Measurements from ENCODE around the gene LRRC17. TPM values are rescaled to one million over a fixed set of nuclear protein-coding genes. Genes with fewer than 3 reads are reported as not detected.

LRRC17 gene
- total RNA-seq, 1 experiment from 2014 or later = 0.47 TPM

- ChIA-PET CTCF (no interaction called here), RAD21 (ENCODE audit: low non-redundant PET in 1 of 2, low total read pairs in 2 of 2, uncharacterized antibody in 2 of 2, unreplicated experiment in 2 of 2) (no interaction called here), POLR2A (no interaction called here)
- ATAC-seq (no peak), DNase-seq (ENCODE audit: low read depth, low spot score) (no peak)
- TF ChIP-seq CBX3 (IDR thresholded peaks at IDR 0.05; ENCODE audit: low read depth) (no peak), SP1 (IDR thresholded peaks at IDR 0.05; ENCODE audit: low read depth) (no peak), ELF1 (IDR thresholded peaks at IDR 0.05; ENCODE audit: borderline replicate concordance, low read depth) (no peak), SIN3A (IDR thresholded peaks at IDR 0.05; ENCODE audit: low read depth) (no peak), CEBPB (IDR thresholded peaks at IDR 0.05; ENCODE audit: low read depth) (no peak), ZBTB33 (IDR thresholded peaks at IDR 0.05; ENCODE audit: extremely low read depth, insufficient replicate concordance, low read length) (no peak), ZNF274 (IDR thresholded peaks at IDR 0.05; ENCODE audit: low read depth, low read length) (no peak), EZH2phosphoT487 (IDR thresholded peaks at IDR 0.05; ENCODE audit: borderline replicate concordance) (no peak), ATF3 (IDR thresholded peaks at IDR 0.05) (no peak), SRF (IDR thresholded peaks at IDR 0.05; ENCODE audit: low read depth) (no peak), MAX (IDR thresholded peaks at IDR 0.05) (no peak), EGR1 (IDR thresholded peaks at IDR 0.05; ENCODE audit: low read depth) (no peak), REST (IDR thresholded peaks at IDR 0.05; ENCODE audit: low read depth) (no peak), RAD21 (IDR thresholded peaks at IDR 0.05; ENCODE audit: low read depth) (no peak), POLR2AphosphoS5 (IDR thresholded peaks at IDR 0.05; ENCODE audit: low read depth, low read length) (no peak), CTCF (IDR thresholded peaks at IDR 0.05 in 2 of 3, conservative IDR thresholded peaks at IDR 0.05 in 1 of 3; ENCODE audit: borderline replicate concordance in 1 of 3, insufficient read depth in 1 of 3, low read depth in 2 of 3, low read length in 2 of 3) (no peak)
- intact Hi-C loops (cut with micrococcal nuclease) = no loop called here
- Histone ChIP-seq H3K4me3 (replicated peaks in 1 of 2; ENCODE audit: low read depth in 1 of 2, low read length in 2 of 2) (no peak overlapping the region), H3K9me3 (ENCODE audit: control insufficient read depth in 1 of 2, insufficient read depth in 1 of 2, low read depth in 1 of 2, low read length in 2 of 2) (no peaks in the 10 kb centered on the region), H3K79me2 (ENCODE audit: insufficient read depth, low read length) (no peaks in the 10 kb centered on the region), H4K20me1 (ENCODE audit: insufficient read depth) (no peaks in the 10 kb centered on the region), H3K9me2 (ENCODE audit: insufficient read depth) (no peaks in the 10 kb centered on the region), H3K36me3 (ENCODE audit: control insufficient read depth in 1 of 2, insufficient read depth in 2 of 2, low read length in 2 of 2) (no peaks in the 10 kb centered on the region), H3K4me2 (ENCODE audit: low read length) (no peak overlapping the region), H2AFZ (ENCODE audit: low read depth, low read length, poor library complexity, severe bottlenecking) (no peak overlapping the region), H3K9ac (ENCODE audit: low read length) (no peak overlapping the region), H3K27ac (ENCODE audit: low read depth, low read length) (no peak overlapping the region), H3K27me3 (ENCODE audit: insufficient read depth, low read length) (no peaks in the 10 kb centered on the region), H3K4me1 (ENCODE audit: control insufficient read depth in 1 of 2, insufficient read depth in 2 of 2, low read length in 2 of 2) (no peaks in the 10 kb centered on the region)
- no TSS peak for BruUV-seq (replicated peaks)
These were observed 31.4 kb downstream of the LRRC17 start for GRCh38 chr7:102944241-102944640.

Data from HCT116 (cell line).